Fibroblast of skin of scalp (primary cell): ENCODE measurements around the gene FILIP1.
"Not testable (repeated sequence)": the region's sequence is repeated elsewhere in the genome, so short reads cannot be mapped to it uniquely, and the experiment has no call there.

ENCODE experiments used
- DNase-seq: peaks from one replicate; pipeline ENCODE4 v3.0.0-alpha.2; 2013

FILIP1 gene

GRCh38 chr6:75418233-75418632 is 75.4 kb downstream of the FILIP1 start:
- DNase-seq, result peak; percentile 51

- no peak for DNase-seq
Observed at GRCh38 chr6:75416443-75416842, 77.2 kb downstream of the FILIP1 start.

- no peak for DNase-seq
Observed at GRCh38 chr6:75415804-75416203, 77.8 kb downstream of the FILIP1 start.

GRCh38 chr6:75414445-75415021 is 79.1 kb downstream of the FILIP1 start:
- no peak for DNase-seq

- no peak for DNase-seq
Observed at GRCh38 chr6:75412969-75413662, 80.5 kb downstream of the FILIP1 start.

GRCh38 chr6:75410564-75410963 is 83.0 kb downstream of the FILIP1 start:
- not testable (repeated sequence) for DNase-seq

GRCh38 chr6:75409928-75410327 is 83.7 kb downstream of the FILIP1 start:
- DNase-seq, result no peak

GRCh38 chr6:75409286-75409685 is 84.3 kb downstream of the FILIP1 start:
- peak; percentile 67 for DNase-seq

GRCh38 chr6:75403563-75404080 is 90.0 kb downstream of the FILIP1 start:
- no peak for DNase-seq

- DNase-seq, result peak; percentile 71
Observed at GRCh38 chr6:75402296-75402695, 91.3 kb downstream of the FILIP1 start.

GRCh38 chr6:75397656-75398465 is 95.7 kb downstream of the FILIP1 start:
- peak; percentile 39 for DNase-seq

GRCh38 chr6:75397171-75397570 is 96.4 kb downstream of the FILIP1 start:
- DNase-seq, result no peak

- DNase-seq, result no peak
Observed at GRCh38 chr6:75396005-75396800, 97.4 kb downstream of the FILIP1 start.

GRCh38 chr6:75393806-75394205 is 99.8 kb downstream of the FILIP1 start:
- DNase-seq, result no peak

- no peak for DNase-seq
Observed at GRCh38 chr6:75391276-75391675, 102.3 kb downstream of the FILIP1 start.

- DNase-seq, result peak; percentile 34
Observed at GRCh38 chr6:75386050-75386770, 107.4 kb downstream of the FILIP1 start.

GRCh38 chr6:75384116-75384515 is 109.5 kb downstream of the FILIP1 start:
- no peak for DNase-seq

GRCh38 chr6:75382634-75382900 is 111.0 kb downstream of the FILIP1 start:
- DNase-seq, result no peak

- peak; percentile 57 for DNase-seq
Observed at GRCh38 chr6:75381877-75382633, 111.5 kb downstream of the FILIP1 start.

- DNase-seq, result no peak
Observed at GRCh38 chr6:75379536-75379935, 114.1 kb downstream of the FILIP1 start.

GRCh38 chr6:75378101-75378500 is 115.5 kb downstream of the FILIP1 start:
- DNase-seq, result no peak
